HepG2 (cell line): ENCODE results near the gene ABCE1. TPM values are rescaled to one million over a fixed set of nuclear protein-coding genes. Genes with fewer than 3 reads are reported as not detected.

ENCODE experiments used
- ATAC-seq: fragments of 200-7000 bp; cut with Tn5 transposase; 3 replicates; pipeline ENCODE4 v1.9.1; 2020; ENCODE audit warnings: mild to moderate bottlenecking, moderate library complexity
- BruUV-seq: library from RNA; stranded (reverse); fragments of 400-500 nt; replicated peaks from 2 replicates; lab custom pipeline; 2021; lab: Mats Ljungman, UMichigan
- CTCF ChIA-PET: fragments of 300-600 bp; formaldehyde crosslinking; extraction: SDS; loops from one replicate; lab custom pipeline; 2021; ENCODE audit warnings: low total read pairs, inconsistent platforms, low intra/inter-chr PET ratio; lab: Yijun Ruan, JAX
- POLR2A ChIA-PET: fragments of 350-600 bp; sonication (Branson Sonifier 250); formaldehyde crosslinking; loops from one replicate; lab custom pipeline; 2020; ENCODE audit warnings: antibody characterized with exemption, inconsistent platforms; lab: Yijun Ruan, JAX
- DNase-seq: peaks from one replicate; pipeline ENCODE4 v3.0.0-alpha.2; 2015; ENCODE audit warnings: low spot score
- FAIRE-seq: peaks from 3 replicates; lab custom pipeline; 2011; peaks lifted over from hg19 to GRCh38; lab: Jason Lieb, UNC
- H2AFZ ChIP-seq: one replicate; pipeline ENCODE4 v1.6.1; 2011; ENCODE audit warnings: low read length, inconsistent platforms
- H3K27ac ChIP-seq: fragments of 300-600 bp; 3 replicates; pipeline ENCODE4 v1.8.0; 2011; ENCODE audit warnings: mixed run types, mild to moderate bottlenecking, mixed read lengths, low read length, inconsistent platforms; ENCODE audit not compliant: insufficient read depth; ENCODE audit errors: extremely low read length
- H3K27me3 ChIP-seq, 2 experiments: fragments of 200-600 bp in 1 of 2; 2 replicates in 1 of 2; 3 replicates in 1 of 2; pipeline versions ENCODE4 v1.6.0 to v1.8.0; 2011; ENCODE audit warnings: low read length in 2 of 2, mild to moderate bottlenecking in 2 of 2, moderate library complexity in 2 of 2, inconsistent platforms in 1 of 2; ENCODE audit not compliant: insufficient read depth in 2 of 2, control insufficient read depth in 1 of 2
- H3K36me3 ChIP-seq, 2 experiments: fragments of 200-600 bp in 1 of 2; replicated peaks in 1 of 2; 2 replicates in 1 of 2; 3 replicates in 1 of 2; pipeline versions ENCODE4 v1.5.1 to v1.8.0; 2011; ENCODE audit warnings: low read length in 2 of 2, inconsistent platforms in 1 of 2; ENCODE audit not compliant: insufficient read depth in 2 of 2, control insufficient read depth in 1 of 2
- H3K4me1 ChIP-seq: 2 replicates; pipeline ENCODE4 v1.5.1; 2012; ENCODE audit warnings: low read length, inconsistent platforms; ENCODE audit not compliant: insufficient read depth
- H3K4me2 ChIP-seq: 2 replicates; pipeline ENCODE4 v1.6.0; 2011; ENCODE audit warnings: low read depth, low read length, inconsistent platforms
- H3K4me3 ChIP-seq, 3 experiments: fragments of 200-600 bp in 1 of 3; sonication (generic), shearing (Covaris generic) in 1 of 3; replicated peaks in 1 of 3; 2 replicates each; pipeline ENCODE4 v1.5.1; 2011 to 2016; ENCODE audit warnings: low read length in 3 of 3, inconsistent platforms in 2 of 3, low read depth in 2 of 3, mild to moderate bottlenecking in 2 of 3, control low read depth in 1 of 3, mixed read lengths in 1 of 3; ENCODE audit not compliant: insufficient read depth in 1 of 3
- H3K79me2 ChIP-seq: one replicate; pipeline ENCODE4 v1.6.1; 2011; ENCODE audit warnings: low read length, inconsistent platforms; ENCODE audit not compliant: insufficient read depth
- H3K9ac ChIP-seq: 2 replicates; pipeline ENCODE4 v1.6.0; 2011; ENCODE audit warnings: mild to moderate bottlenecking, low read depth, low read length, inconsistent platforms; ENCODE audit not compliant: insufficient read depth
- H3K9me3 ChIP-seq: 2 replicates; pipeline ENCODE4 v1.5.1; 2012; ENCODE audit warnings: mild to moderate bottlenecking, low read length
- H4K20me1 ChIP-seq: 2 replicates; pipeline ENCODE4 v1.6.0; 2011; ENCODE audit warnings: inconsistent platforms, mild to moderate bottlenecking, low read length, moderate library complexity; ENCODE audit not compliant: insufficient read depth
- DMAP1 ChIP-seq: IDR thresholded peaks from 2 replicates; pipeline ENCODE4 v1.6.1; 2016
- ELF3 ChIP-seq: IDR thresholded peaks from 2 replicates; pipeline ENCODE4 v1.6.1; 2016; ENCODE audit warnings: missing genetic modification reagents, missing compliant biosample characterization
- FOXK1 ChIP-seq: sonication (generic); formaldehyde crosslinking; IDR thresholded peaks from 2 replicates; pipeline ENCODE4 v1.4.0; 2020; ENCODE audit warnings: low read depth, missing genetic modification reagents, borderline replicate concordance
- ZBTB34 ChIP-seq: sonication (generic); formaldehyde crosslinking; IDR thresholded peaks from 2 replicates; pipeline ENCODE4 v1.8.0; 2022; ENCODE audit warnings: mild to moderate bottlenecking, missing genetic modification reagents
- ZFP62 ChIP-seq: sonication (generic); formaldehyde crosslinking; IDR thresholded peaks from 2 replicates; pipeline ENCODE4 v1.4.0; 2020; ENCODE audit warnings: missing genetic modification reagents
- ZFP91 ChIP-seq: sonication (generic); formaldehyde crosslinking; IDR thresholded peaks from 2 replicates; pipeline ENCODE4 v1.9.0; 2022; ENCODE audit warnings: missing genetic modification reagents, mild to moderate bottlenecking, borderline replicate concordance
- ZMAT3 ChIP-seq: sonication (generic); formaldehyde crosslinking; conservative IDR thresholded peaks from 2 replicates; pipeline ENCODE4 v1.7.0; 2021; ENCODE audit warnings: missing genetic modification reagents
- ZNF331 ChIP-seq: sonication (generic); formaldehyde crosslinking; IDR thresholded peaks from 2 replicates; pipeline ENCODE4 v1.4.0; 2020; ENCODE audit warnings: missing genetic modification reagents
- ZNF513 ChIP-seq: sonication (generic); formaldehyde crosslinking; conservative IDR thresholded peaks from 2 replicates; pipeline ENCODE4 v1.5.0; 2020; ENCODE audit warnings: missing genetic modification reagents
- ZNF639 ChIP-seq: conservative IDR thresholded peaks from 2 replicates; pipeline ENCODE4 v1.6.1; 2018; ENCODE audit warnings: missing genetic modification reagents
- WGBS: methylation state at CpG from one replicate; pipeline ENCODE4 v1.1.6; 2017; ENCODE audit warnings: low lambda C conversion rate; 5-methylcytosine and 5-hydroxymethylcytosine counted together
- in situ Hi-C: cut with HindIII; loops from 2 replicates; pipeline ENCODE4 v1.10.0; 2017; ENCODE audit warnings: low pct_unique_long_range_greater_than_20kb; ENCODE audit not compliant: extremely low pct_ligation_motif_present
- intact Hi-C: fragments of 100-400 bp; cut with micrococcal nuclease; formaldehyde crosslinking; loops from one replicate; pipeline ENCODE4 v1.10.0; 2022; ENCODE audit not compliant: unreplicated experiment
- polyA plus RNA-seq, 8 experiments: library from polyadenylated mRNA; depleted of rRNA in 3 of 8; stranded (reverse) in 7 of 8; unstranded in 1 of 8; fragments of >200 nt; fragmentation: Illumina TruSeq in 4 of 8; extraction: Trizol in 4 of 8; gene quantifications; 2 replicates each; pipeline versions ENCODE4 v1.2.1 to v1.2.3, GENCODE V29; 2011 to 2016; ENCODE audit warnings: low read depth in 4 of 8, missing spikeins in 1 of 8, mixed read lengths in 1 of 8; ENCODE audit not compliant: insufficient read depth in 1 of 8
- total RNA-seq, 5 experiments: library from RNA; depleted of rRNA; stranded (reverse); fragments of >200 nt; fragmentation: Illumina TruSeq; extraction: Trizol; gene quantifications; 2 replicates each; pipeline ENCODE4 v1.2.3, GENCODE V29; 2016; ENCODE audit warnings: low read depth in 1 of 5

Gene ABCE1
- total and polyA plus RNA-seq, 2 of the 13 experiments (the other 11 are each of a cell fraction or from before 2014, with no cell fraction given), result 50.8 to 139 TPM

GRCh38 chr4:145177511-145177905, 79.4 kb downstream of the ABCE1 start:
- peaks cover 38% of the 10 kb centered on the region for H3K4me1 ChIP-seq
- H3K79me2 ChIP-seq, result peaks cover 61% of the 10 kb centered on the region
- intact Hi-C loops (no loop called here), in situ Hi-C loops (no loop called here)
- TF ChIP-seq ZMAT3 (CRISPR knock-in tag) (0 out of 2 replicates have a peak, but pooled peaks have one; percentile 7), ZNF331 (CRISPR knock-in tag) (no peak)
- H3K36me3 ChIP-seq, result peaks cover 0 to 20% of the 10 kb centered on the region in 2 experiments; a peak in 1 of 5 replicates
- WGBS, result 11% methylated on average over 4 of the region's 4 CpGs
- peak overlapping the region; percentile 87 for H3K9ac ChIP-seq
- POLR2A ChIA-PET, result interaction anchor here (1.2 kb wide), 1 partner anchor 79 kb away, joined by 5 read pairs; the partner anchor contains the start of genes ABCE1 and ANAPC10
- FAIRE-seq (no peak), DNase-seq (no peak), ATAC-seq (no peak)
- peaks cover 20% of the 10 kb centered on the region for H4K20me1 ChIP-seq
- no TSS peak for BruUV-seq
- H3K27ac ChIP-seq, result peak overlapping the region; percentile 92
- peaks cover 0 to 4% of the 10 kb centered on the region in 2 experiments; a peak in 1 of 5 replicates for H3K27me3 ChIP-seq
- peak overlapping the region; percentile 75 to 84 (median 78); a peak in 5 of 6 replicates for H3K4me3 ChIP-seq
- CTCF ChIA-PET, result no interaction called here
- H2AFZ ChIP-seq, result no peak overlapping the region
- H3K4me2 ChIP-seq, result peak overlapping the region; percentile 99
- no peaks in the 10 kb centered on the region for H3K9me3 ChIP-seq

- H3K36me3 ChIP-seq, result peaks cover 0 to 20% of the 10 kb centered on the region in 2 experiments; a peak in 1 of 5 replicates
- ChIA-PET CTCF (no interaction called here), POLR2A (interaction anchor here (1.2 kb wide), 1 partner anchor 80 kb away, joined by 5 read pairs; the partner anchor contains the start of genes ABCE1 and ANAPC10)
- peaks cover 34% of the 10 kb centered on the region for H3K4me1 ChIP-seq
- H3K4me2 ChIP-seq, result peak overlapping the region; percentile 99
- peaks cover 61% of the 10 kb centered on the region for H3K79me2 ChIP-seq
- peaks cover 20% of the 10 kb centered on the region for H4K20me1 ChIP-seq
- ATAC-seq, result no peak
- peaks cover 0 to 4% of the 10 kb centered on the region in 2 experiments; a peak in 1 of 5 replicates for H3K27me3 ChIP-seq
- WGBS, result 4% methylated on average over 9 of the region's 9 CpGs
- H2AFZ ChIP-seq, result no peak overlapping the region
- FAIRE-seq, result peak; percentile 60
- in situ Hi-C loops, result no loop called here
- peak; percentile 71 for DNase-seq
- H3K4me3 ChIP-seq, result peak overlapping the region; percentile 75 to 84 (median 78)
- no peaks in the 10 kb centered on the region for H3K9me3 ChIP-seq
- TSS peak; percentile 45 for BruUV-seq
- H3K27ac ChIP-seq, result peak overlapping the region; percentile 92
- peak overlapping the region; percentile 87 for H3K9ac ChIP-seq
- intact Hi-C loops, result loop anchor here (2.0 kb wide), 1 partner anchor 79 kb away; the partner anchor contains the start of genes ABCE1 and ANAPC10
- TF ChIP-seq ZFP91 (CRISPR knock-in tag), result no peak
- TF ChIP-seq FOXK1 (CRISPR knock-in tag), result no peak
- TF ChIP-seq DMAP1, result no peak
- TF ChIP-seq ZNF639 (CRISPR knock-in tag), result no peak
- TF ChIP-seq ZNF513 (CRISPR knock-in tag), result no peak
- no peak for TF ChIP-seq ZBTB34
- no peak for TF ChIP-seq ZFP62 (CRISPR knock-in tag)
- TF ChIP-seq ELF3 (CRISPR knock-in tag), result peak; percentile 73
Measured at GRCh38 chr4:145177906-145178538, 79.9 kb downstream of the ABCE1 start.
